ENCODE measurements around the gene COP1.

COP1 gene

GRCh38 chr1:175960169-175960568 lies 246.9 kb downstream of the COP1 start:
- no peak for TF ChIP-seq POLR2A (IDR thresholded peaks at IDR 0.05; ENCODE audit: extremely low read depth, insufficient read length)
- TF ChIP-seq MAX (IDR thresholded peaks at IDR 0.05; ENCODE audit: low read depth, low read length), result no peak
- no peak for TF ChIP-seq CTCF (IDR thresholded peaks at IDR 0.05; ENCODE audit: low read depth, low read length)
- no peak for TF ChIP-seq MYC (IDR thresholded peaks at IDR 0.05; ENCODE audit: low read depth, low read length)
- DNase-seq (ENCODE audit: low read depth), result no peak

GRCh38 chr1:175951627-175952026 lies 255.5 kb downstream of the COP1 start:
- no peak overlapping the region for H3K4me3 ChIP-seq (ENCODE audit: low read depth, low read length)
- TF ChIP-seq POLR2A (IDR thresholded peaks at IDR 0.05; ENCODE audit: extremely low read depth, insufficient read length), result no peak
- no peak for TF ChIP-seq MAX (IDR thresholded peaks at IDR 0.05; ENCODE audit: low read depth, low read length)
- no peak for TF ChIP-seq MYC (IDR thresholded peaks at IDR 0.05; ENCODE audit: low read depth, low read length)
- no peak for TF ChIP-seq CTCF (IDR thresholded peaks at IDR 0.05; ENCODE audit: low read depth, low read length)
- no peak for DNase-seq (ENCODE audit: low read depth)

More at GRCh38 chr1:175960169-175960568, 246.9 kb downstream of the COP1 start:
- no peak overlapping the region for H3K4me3 ChIP-seq (ENCODE audit: low read depth, low read length)

- TF ChIP-seq MYC (IDR thresholded peaks at IDR 0.05; ENCODE audit: low read depth, low read length) (no peak), CTCF (IDR thresholded peaks at IDR 0.05; ENCODE audit: low read depth, low read length) (no peak), MAX (IDR thresholded peaks at IDR 0.05; ENCODE audit: low read depth, low read length) (no peak), POLR2A (IDR thresholded peaks at IDR 0.05; ENCODE audit: extremely low read depth, insufficient read length) (no peak)
- no peak for DNase-seq (ENCODE audit: low read depth)
These were observed 259.3 kb downstream of the COP1 start for GRCh38 chr1:175947771-175948170.

GRCh38 chr1:175944591-175944990 lies 262.5 kb downstream of the COP1 start:
- TF ChIP-seq MYC (IDR thresholded peaks at IDR 0.05; ENCODE audit: low read depth, low read length) (no peak), POLR2A (IDR thresholded peaks at IDR 0.05; ENCODE audit: extremely low read depth, insufficient read length) (no peak), MAX (IDR thresholded peaks at IDR 0.05; ENCODE audit: low read depth, low read length) (no peak), CTCF (IDR thresholded peaks at IDR 0.05; ENCODE audit: low read depth, low read length) (no peak)
- no peak for DNase-seq (ENCODE audit: low read depth)
- H3K4me3 ChIP-seq (ENCODE audit: low read depth, low read length), result no peak overlapping the region

More at GRCh38 chr1:175947771-175948170, 259.3 kb downstream of the COP1 start:
- H3K4me3 ChIP-seq (ENCODE audit: low read depth, low read length), result no peak overlapping the region

GRCh38 chr1:175941164-175941563 lies 265.9 kb downstream of the COP1 start:
- no peak for DNase-seq (ENCODE audit: low read depth)
- TF ChIP-seq MAX (IDR thresholded peaks at IDR 0.05; ENCODE audit: low read depth, low read length) (no peak), CTCF (IDR thresholded peaks at IDR 0.05; ENCODE audit: low read depth, low read length) (no peak), POLR2A (IDR thresholded peaks at IDR 0.05; ENCODE audit: extremely low read depth, insufficient read length) (no peak), MYC (IDR thresholded peaks at IDR 0.05; ENCODE audit: low read depth, low read length) (no peak)
- no peak overlapping the region for H3K4me3 ChIP-seq (ENCODE audit: low read depth, low read length)

Measured in NB4 (cell line).